Hepatocyte (in vitro differentiated cells): Measurements from ENCODE around the gene BCL11A.

Experiments used
- CTCF ChIP-seq: fragments of 200-600 bp; sonication (generic); IDR thresholded peaks from 2 replicates; pipeline ENCODE4 v1.5.1; 2016; ENCODE audit warnings: antibody characterized with exemption, mild to moderate bottlenecking; ENCODE audit not compliant: poor library complexity
- EZH2 ChIP-seq: fragments of 200-600 bp; sonication (generic); IDR thresholded peaks from 2 replicates; pipeline ENCODE4 v1.6.1; 2016; ENCODE audit warnings: antibody characterized with exemption, mild to moderate bottlenecking, borderline replicate concordance

GRCh38 chr2:60529785-60530627 is 23.4 kb downstream of the BCL11A start:
- TF ChIP-seq CTCF (no peak), EZH2 (no peak)
